OCI-LY1 (cell line): Measurements from ENCODE around the gene ANKRD35.
"Not testable (repeated sequence)": the region's sequence is repeated elsewhere in the genome, so short reads cannot be mapped to it uniquely, and the experiment has no call there.

Experiments
- H2AFZ ChIP-seq: fragments of 200-600 bp; sonication (generic), shearing (Covaris generic); 2 replicates; pipeline ENCODE4 v1.6.0; 2014; ENCODE audit warnings: antibody characterized with exemption, mild to moderate bottlenecking, low read length
- H3F3A ChIP-seq: fragments of 200-600 bp; sonication (generic), shearing (Covaris generic); 2 replicates; pipeline ENCODE4 v1.6.0; 2014; ENCODE audit warnings: mild to moderate bottlenecking, antibody characterized with exemption, low read length, moderate library complexity; ENCODE audit not compliant: insufficient read depth
- H3K27ac ChIP-seq: fragments of 200-600 bp; sonication (generic); 2 replicates; pipeline ENCODE4 v1.5.1; 2014; ENCODE audit warnings: low read length, mixed run types, mild to moderate bottlenecking, low read depth; ENCODE audit not compliant: poor library complexity, severe bottlenecking
- H3K27me3 ChIP-seq: fragments of 200-600 bp; sonication (generic); 2 replicates; pipeline ENCODE4 v1.6.0; 2014; ENCODE audit warnings: antibody characterized with exemption, mild to moderate bottlenecking, low read length, moderate library complexity; ENCODE audit not compliant: insufficient read depth
- H3K36me3 ChIP-seq: fragments of 200-600 bp; sonication (generic); 2 replicates; pipeline ENCODE4 v1.6.1; 2014; ENCODE audit warnings: mild to moderate bottlenecking, antibody characterized with exemption, low read length, moderate library complexity, mixed read lengths; ENCODE audit not compliant: insufficient read depth
- H3K4me1 ChIP-seq: fragments of 200-600 bp; sonication (generic); 2 replicates; pipeline ENCODE4 v1.5.1; 2014; ENCODE audit warnings: mild to moderate bottlenecking, low read length, moderate library complexity; ENCODE audit not compliant: insufficient read depth, severe bottlenecking
- H3K4me2 ChIP-seq: fragments of 200-600 bp; sonication (generic), shearing (Covaris generic); 2 replicates; pipeline ENCODE4 v1.6.1; 2014; ENCODE audit warnings: low read length
- H3K4me3 ChIP-seq: fragments of 200-600 bp; sonication (generic); 2 replicates; pipeline ENCODE4 v1.5.1; 2014; ENCODE audit warnings: low read length, low read depth, mild to moderate bottlenecking, mixed read lengths; ENCODE audit not compliant: poor library complexity, severe bottlenecking
- H3K79me2 ChIP-seq: fragments of 200-600 bp; shearing (Covaris generic); 2 replicates; pipeline ENCODE4 v1.6.1; 2016; ENCODE audit warnings: mixed run types, low read length, mixed read lengths; ENCODE audit not compliant: insufficient read depth
- H3K9ac ChIP-seq: fragments of 200-600 bp; sonication (generic), shearing (Covaris generic); 2 replicates; pipeline ENCODE4 v1.6.1; 2014; ENCODE audit warnings: mild to moderate bottlenecking, low read length, mixed read lengths
- H3K9me2 ChIP-seq: fragments of 200-600 bp; sonication (generic), shearing (Covaris generic); 2 replicates; pipeline ENCODE4 v1.6.1; 2014; ENCODE audit warnings: low read depth, mild to moderate bottlenecking, low read length, mixed read lengths
- H3K9me3 ChIP-seq: fragments of 200-600 bp; shearing (Covaris generic); 2 replicates; pipeline ENCODE4 v1.6.1; 2014; ENCODE audit warnings: low read length, mixed read lengths
- H4K20me1 ChIP-seq: fragments of 200-600 bp; sonication (generic), shearing (Covaris generic); 2 replicates; pipeline ENCODE4 v1.6.0; 2016; ENCODE audit warnings: mild to moderate bottlenecking, low read length; ENCODE audit not compliant: insufficient read depth
- CTCF ChIP-seq: fragments of 200-600 bp; sonication (generic), shearing (Covaris generic); IDR thresholded peaks from 2 replicates; pipeline ENCODE4 v1.5.1; 2017; ENCODE audit warnings: mild to moderate bottlenecking, antibody characterized with exemption, low read length, moderate library complexity, mixed read lengths
- EZH2 ChIP-seq: fragments of 200-600 bp; sonication (generic), shearing (Covaris generic); IDR thresholded peaks from 2 replicates; pipeline ENCODE4 v1.8.0; 2017; ENCODE audit warnings: borderline replicate concordance, mixed run types, mild to moderate bottlenecking, antibody characterized with exemption, low read length, moderate library complexity, mixed read lengths

The ANKRD35 gene

GRCh38 chr1:145927063-145927886, 41.6 kb upstream of the ANKRD35 start, which contains the start of gene RBM8A:
RBM8A (minus strand) TSS chr1:145927484; CDS start chr1:145927426, 58 bp downstream.
- H3K4me1 ChIP-seq, result peaks cover 27% of the 10 kb centered on the region
- no peaks in the 10 kb centered on the region for H3K9me3 ChIP-seq
- no peaks in the 10 kb centered on the region for H4K20me1 ChIP-seq
- TF ChIP-seq EZH2, result no peak
- peak; percentile 68 for TF ChIP-seq CTCF
- H3K9ac ChIP-seq, result peak within 1 kb of the TSS; percentile 98
- H2AFZ ChIP-seq, result no peak within 1 kb of the TSS
- peak within 1 kb of the TSS; percentile 85 for H3K4me3 ChIP-seq
- peaks cover 4% of the 10 kb centered on the region; the same call in 1 of the 2 replicates for H3F3A ChIP-seq
- H3K9me2 ChIP-seq, result no peaks in the 10 kb centered on the region
- H3K4me2 ChIP-seq, result peak within 1 kb of the TSS; percentile 87
- no peaks in the 10 kb centered on the region for H3K27me3 ChIP-seq
- H3K79me2 ChIP-seq, result peaks cover 9% of the 10 kb centered on the region
- H3K36me3 ChIP-seq, result peaks cover 25% of the 10 kb centered on the region
- peak within 1 kb of the TSS; percentile 96 for H3K27ac ChIP-seq

GRCh38 chr1:145926686-145927062, 41.0 kb upstream of the ANKRD35 start:
- H3K4me1 ChIP-seq, result peaks cover 22% of the 10 kb centered on the region
- H2AFZ ChIP-seq, result no peak overlapping the region
- peaks cover 25% of the 10 kb centered on the region for H3K36me3 ChIP-seq

GRCh38 chr1:145922266-145922665, 36.6 kb upstream of the ANKRD35 start:
- H3K36me3 ChIP-seq, result peaks cover 25% of the 10 kb centered on the region
- no peak overlapping the region for H3K27ac ChIP-seq
- peaks cover 9% of the 10 kb centered on the region; the same call in 1 of the 2 replicates for H3F3A ChIP-seq
- H3K4me3 ChIP-seq, result no peak overlapping the region
- no peaks in the 10 kb centered on the region for H3K9me2 ChIP-seq
- peaks cover 31% of the 10 kb centered on the region for H3K4me1 ChIP-seq
- TF ChIP-seq EZH2 (no peak), CTCF (no peak)
- no peak overlapping the region for H2AFZ ChIP-seq
- no peaks in the 10 kb centered on the region for H3K9me3 ChIP-seq
- no peaks in the 10 kb centered on the region for H4K20me1 ChIP-seq
- no peaks in the 10 kb centered on the region for H3K27me3 ChIP-seq
- no peak overlapping the region for H3K4me2 ChIP-seq
- H3K79me2 ChIP-seq, result peaks cover 9% of the 10 kb centered on the region
- no peak overlapping the region for H3K9ac ChIP-seq

More at GRCh38 chr1:145926686-145927062, 41.0 kb upstream of the ANKRD35 start:
- peak overlapping the region; percentile 98 for H3K9ac ChIP-seq
- peak overlapping the region; percentile 87 for H3K4me2 ChIP-seq
- TF ChIP-seq CTCF (no peak), EZH2 (no peak)
- H3K9me2 ChIP-seq, result no peaks in the 10 kb centered on the region
- H3K4me3 ChIP-seq, result peak overlapping the region; percentile 85
- H3K79me2 ChIP-seq, result peaks cover 9% of the 10 kb centered on the region
- no peaks in the 10 kb centered on the region for H3K9me3 ChIP-seq
- peak overlapping the region; percentile 96 for H3K27ac ChIP-seq
- H3K27me3 ChIP-seq, result no peaks in the 10 kb centered on the region
- H3F3A ChIP-seq, result peaks cover 4% of the 10 kb centered on the region; the same call in 1 of the 2 replicates
- no peaks in the 10 kb centered on the region for H4K20me1 ChIP-seq

- H3K27me3 ChIP-seq, H4K20me1 ChIP-seq, H3F3A ChIP-seq, H3K79me2 ChIP-seq, H3K27ac ChIP-seq, H3K9me2 ChIP-seq, H3K4me3 ChIP-seq, H3K9ac ChIP-seq, H2AFZ ChIP-seq, H3K9me3 ChIP-seq: not testable (repeated sequence)
- Histone ChIP-seq H3K4me1 (peaks cover 22% of the 10 kb centered on the region), H3K4me2 (peak overlapping the region; percentile 96; the same call in 1 of the 2 replicates), H3K36me3 (peaks cover 26% of the 10 kb centered on the region; the same call in 1 of the 2 replicates)
Measured at GRCh38 chr1:145920297-145920696, 34.6 kb upstream of the ANKRD35 start.
